GM19452 (cell line): ENCODE data around the gene ALG14.
A peak's percentile ranks its signal among the peaks of the same experiment; 100 is the strongest.
"Not testable (repeated sequence)": the region's sequence is repeated elsewhere in the genome, so short reads cannot be mapped to it uniquely, and the experiment has no call there.

ENCODE experiments used
- ATAC-seq: cut with Tn5 transposase; IDR thresholded peaks from one replicate; pipeline ENCODE4 v1.9.1; 2021; ENCODE audit not compliant: unreplicated experiment

Gene ALG14, protein sequence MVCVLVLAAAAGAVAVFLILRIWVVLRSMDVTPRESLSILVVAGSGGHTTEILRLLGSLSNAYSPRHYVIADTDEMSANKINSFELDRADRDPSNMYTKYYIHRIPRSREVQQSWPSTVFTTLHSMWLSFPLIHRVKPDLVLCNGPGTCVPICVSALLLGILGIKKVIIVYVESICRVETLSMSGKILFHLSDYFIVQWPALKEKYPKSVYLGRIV

DNA sequence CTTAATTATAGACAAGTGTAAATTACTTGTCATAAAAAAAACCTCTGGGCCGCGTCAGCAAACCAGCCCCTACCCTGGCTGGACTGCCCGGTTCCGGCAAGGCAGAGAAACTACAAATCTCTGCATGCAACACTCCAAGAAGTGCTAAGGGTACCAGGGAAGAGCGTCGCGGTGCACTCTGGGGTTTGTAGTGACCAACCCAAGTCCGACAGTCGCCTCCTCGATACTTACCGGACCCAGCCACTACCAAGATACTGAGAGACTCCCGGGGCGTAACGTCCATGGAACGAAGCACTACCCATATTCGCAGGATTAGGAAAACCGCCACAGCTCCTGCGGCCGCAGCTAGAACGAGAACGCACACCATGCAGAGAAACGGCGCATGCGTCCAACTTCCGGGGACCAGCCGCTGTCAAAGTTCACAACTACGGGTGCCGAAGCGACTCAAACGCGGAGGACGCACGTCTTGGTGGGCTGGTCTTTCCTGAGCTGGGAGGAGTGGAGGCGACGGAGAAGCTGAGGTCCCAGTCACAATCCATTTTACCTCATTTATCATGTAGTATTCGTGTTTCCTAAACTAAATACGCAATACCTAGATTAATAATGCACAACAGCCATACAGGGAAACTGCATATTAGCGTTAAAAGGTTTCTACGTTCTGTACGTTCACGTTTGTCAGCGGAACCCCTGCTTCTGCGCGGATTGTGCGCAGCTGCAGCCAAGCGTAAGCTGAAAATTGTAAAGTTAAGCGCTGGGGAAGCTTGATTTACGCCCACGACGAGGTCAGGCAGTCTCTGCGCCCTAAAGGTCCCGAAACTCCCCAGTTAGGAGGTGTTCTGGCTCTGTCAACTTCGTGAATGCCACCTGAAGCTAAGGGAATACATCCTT lies at the start of gene ALG14:
TSS of gene ALG14 (minus strand) at position 420 of the 888 bp plus-strand sequence. CDS start at position 367, 53 bp downstream.
- ATAC-seq, result peak; percentile 97

DNA sequence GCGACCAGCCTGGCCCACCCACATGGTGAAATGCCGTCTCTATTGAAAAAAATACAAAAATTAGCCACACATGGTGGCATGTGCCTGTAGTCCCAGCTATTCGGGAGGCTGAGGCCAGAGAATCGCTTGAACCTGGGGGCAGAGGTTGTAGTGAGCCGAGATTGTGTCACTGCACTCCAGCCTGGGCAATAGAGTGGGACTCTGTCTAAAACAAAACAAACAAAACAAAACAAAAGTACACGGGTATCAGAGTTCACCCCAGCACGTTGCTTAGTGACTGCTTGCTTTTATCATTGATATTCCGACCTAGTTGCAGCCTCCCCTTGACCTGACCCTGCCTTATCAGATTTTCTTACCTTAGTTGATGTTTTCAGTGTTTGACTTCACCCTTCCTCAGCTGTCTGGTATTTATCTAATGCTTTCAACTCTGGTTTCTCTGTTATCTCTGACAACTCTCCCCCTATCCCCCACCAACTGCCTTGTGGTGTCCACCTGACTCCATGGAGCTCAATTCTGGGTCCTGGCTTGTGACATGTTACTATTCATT lies 49.5 kb upstream of the ALG14 start:
- ATAC-seq, result no peak

- no peak for ATAC-seq
Measured at GRCh38 chr1:95119273-95119672, 46.5 kb upstream of the ALG14 start.

- ATAC-seq, result no peak
Measured at GRCh38 chr1:95118710-95119109, 46.0 kb upstream of the ALG14 start.

GRCh38 chr1:95118067-95118499 lies 45.3 kb upstream of the ALG14 start:
- ATAC-seq, result no peak

DNA sequence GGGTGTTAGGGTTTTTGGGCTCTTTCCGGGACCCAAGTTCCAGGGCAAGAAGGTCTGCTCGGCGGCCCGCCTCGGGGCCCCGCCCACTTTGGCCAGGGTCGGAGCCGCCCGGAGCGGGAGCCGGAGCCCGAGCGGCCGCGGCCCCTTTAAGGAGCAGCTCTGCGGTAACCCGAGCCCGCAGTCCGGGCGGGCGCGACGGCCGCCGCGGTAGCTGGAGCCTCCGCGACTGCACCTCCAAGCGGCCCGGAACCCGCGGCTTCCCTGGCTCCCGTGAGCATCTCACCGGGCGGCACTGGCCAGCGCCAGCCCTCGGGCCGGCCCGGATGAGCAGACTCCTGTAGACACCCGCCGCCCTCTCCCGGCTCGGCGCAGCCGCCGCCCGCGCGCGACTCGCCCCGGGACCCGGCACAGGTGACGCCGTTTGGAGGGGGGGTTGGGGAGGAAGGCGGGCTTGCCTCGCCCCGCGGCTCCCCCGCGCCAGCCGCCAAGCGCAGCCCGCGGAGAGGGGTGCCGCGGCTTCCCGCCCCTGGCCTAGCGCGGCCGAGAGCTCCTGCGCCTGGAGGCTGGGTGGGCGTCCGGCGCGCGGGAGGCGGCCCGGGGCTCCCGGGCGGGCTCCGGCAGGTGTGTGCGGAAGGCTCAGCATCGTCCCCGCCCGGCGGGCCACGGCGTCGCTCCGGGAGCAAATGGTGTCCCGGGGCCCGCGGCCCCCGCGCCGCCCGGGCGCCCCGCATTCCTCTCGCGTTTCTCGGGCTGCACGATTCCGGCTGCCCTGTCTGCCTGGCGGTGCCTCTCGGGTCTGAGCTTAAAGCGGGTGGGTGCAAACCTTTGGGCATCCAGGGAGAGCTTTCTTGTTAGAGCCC lies 44.7 kb upstream of the ALG14 start, which contains the start of gene TLCD4:
TSS of gene TLCD4 (plus strand) at position 149 of the 860 bp plus-strand sequence. CDS start 26,547 bp downstream, outside the sequence.
- peak; percentile 57 for ATAC-seq

DNA sequence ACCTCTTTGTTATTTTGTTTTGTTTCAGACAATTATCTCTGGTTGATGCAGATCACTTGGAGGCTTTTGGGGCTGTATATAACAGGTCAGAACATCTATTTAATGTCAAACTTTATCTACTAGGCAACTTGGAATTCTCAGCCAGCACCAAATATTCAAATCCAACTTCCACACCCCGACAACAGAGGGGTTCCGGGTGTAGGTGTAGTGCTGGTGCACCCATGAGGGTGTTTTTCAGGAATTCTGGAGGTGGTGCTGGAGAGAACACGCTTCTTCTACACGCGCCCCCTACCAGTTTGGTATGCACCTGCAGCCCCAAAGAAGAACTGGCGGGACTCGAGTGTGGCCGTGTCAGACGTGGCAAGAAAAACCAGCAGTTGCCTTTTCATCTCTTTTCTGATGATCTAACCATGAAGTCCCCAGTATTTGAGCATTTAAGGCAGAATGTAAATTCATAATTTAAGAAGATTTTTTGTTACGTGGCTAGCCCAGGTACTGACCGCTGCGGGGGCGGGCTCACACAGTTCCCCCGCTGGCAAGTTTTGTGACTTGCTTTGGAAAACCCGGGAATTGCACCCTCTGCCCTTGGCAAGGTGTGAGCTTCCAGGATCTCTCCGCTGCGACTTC lies 43.9 kb upstream of the ALG14 start:
- peak; percentile 63 for ATAC-seq

- no peak for ATAC-seq
Measured at GRCh38 chr1:95115708-95116137, 43.0 kb upstream of the ALG14 start.

- ATAC-seq, result no peak
Measured at GRCh38 chr1:95113684-95114083, 40.9 kb upstream of the ALG14 start.

DNA sequence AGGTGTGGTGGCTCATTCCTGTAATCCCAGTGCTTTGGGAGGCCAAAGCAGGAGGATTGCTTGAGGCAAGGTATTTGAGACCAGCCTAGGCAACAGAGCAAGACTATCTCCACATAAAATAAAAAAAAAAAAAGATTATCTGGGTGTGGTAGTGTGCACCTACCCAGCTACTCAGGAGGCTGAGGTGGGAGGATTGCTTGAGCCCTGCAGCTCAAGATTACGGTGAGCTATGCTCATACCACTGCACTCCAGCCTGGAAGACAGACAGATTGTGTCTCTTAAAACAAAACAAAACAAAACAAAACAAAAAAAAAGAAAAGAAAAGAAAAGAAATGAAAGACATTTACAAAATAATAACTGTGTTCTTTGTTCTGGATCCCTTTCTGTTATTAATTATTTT lies 38.3 kb upstream of the ALG14 start:
- ATAC-seq, result no peak

- ATAC-seq, result no peak
Measured at GRCh38 chr1:95108792-95109191, 36.0 kb upstream of the ALG14 start.

DNA sequence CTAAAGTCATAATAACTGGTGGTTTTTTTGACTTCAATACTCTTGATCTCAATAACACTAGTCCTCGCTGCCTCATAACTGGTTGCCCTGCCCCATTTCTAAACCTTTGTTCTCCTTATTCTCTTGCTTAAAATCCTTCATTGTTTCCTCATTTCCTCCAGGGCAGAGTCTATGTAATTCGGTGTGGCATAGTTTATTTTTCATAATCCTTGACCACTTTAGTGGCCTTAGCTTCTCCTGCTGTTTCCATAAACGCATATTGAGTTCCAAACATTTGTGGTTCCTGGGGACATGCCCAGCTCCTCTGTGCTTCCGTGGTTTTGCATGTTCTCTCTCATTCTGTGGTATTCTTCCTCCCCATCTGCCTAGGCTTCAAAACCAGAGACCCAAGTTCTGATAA lies 25.4 kb upstream of the ALG14 start:
- no peak for ATAC-seq

DNA sequence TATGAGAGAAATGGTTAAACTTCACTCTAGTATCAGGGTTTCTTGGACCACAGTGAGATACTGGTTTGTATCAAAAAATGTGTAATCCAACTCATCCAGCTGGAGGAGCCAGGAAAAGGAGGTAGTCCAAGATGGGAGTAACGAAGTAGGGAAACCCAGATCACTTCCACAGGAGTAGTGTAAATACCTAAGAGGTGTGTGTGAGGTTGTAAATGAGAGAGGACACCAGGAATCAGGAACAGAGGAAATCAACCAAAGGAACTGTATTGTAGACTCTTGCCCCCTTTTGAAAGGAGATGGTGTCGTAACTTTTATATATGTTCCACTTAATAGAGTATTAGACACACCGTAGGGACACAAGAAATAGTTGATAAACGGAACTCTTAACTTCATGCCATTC lies 24.7 kb upstream of the ALG14 start:
- ATAC-seq, result no peak

- peak; percentile 30 for ATAC-seq
Measured at GRCh38 chr1:95096218-95096841, 23.6 kb upstream of the ALG14 start.

DNA sequence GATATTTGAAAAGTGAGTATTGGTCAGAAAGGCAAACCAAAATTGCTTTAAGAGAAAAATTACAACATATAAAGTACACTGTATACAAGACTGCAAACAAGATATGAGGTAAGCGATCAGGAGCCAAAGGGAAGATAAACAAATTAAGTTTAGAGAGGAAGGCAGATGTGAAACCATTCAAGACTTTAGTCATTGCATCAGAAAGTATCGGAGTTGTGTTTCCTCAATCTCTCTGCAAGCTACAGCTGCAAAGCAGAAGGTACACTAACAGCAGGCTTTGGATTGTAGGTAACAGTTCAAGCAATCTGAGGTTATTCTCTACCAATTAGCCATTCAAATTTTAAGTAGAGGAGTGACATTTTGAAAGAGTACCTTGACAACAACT lies 23.1 kb upstream of the ALG14 start:
- ATAC-seq, result peak; percentile 86

DNA sequence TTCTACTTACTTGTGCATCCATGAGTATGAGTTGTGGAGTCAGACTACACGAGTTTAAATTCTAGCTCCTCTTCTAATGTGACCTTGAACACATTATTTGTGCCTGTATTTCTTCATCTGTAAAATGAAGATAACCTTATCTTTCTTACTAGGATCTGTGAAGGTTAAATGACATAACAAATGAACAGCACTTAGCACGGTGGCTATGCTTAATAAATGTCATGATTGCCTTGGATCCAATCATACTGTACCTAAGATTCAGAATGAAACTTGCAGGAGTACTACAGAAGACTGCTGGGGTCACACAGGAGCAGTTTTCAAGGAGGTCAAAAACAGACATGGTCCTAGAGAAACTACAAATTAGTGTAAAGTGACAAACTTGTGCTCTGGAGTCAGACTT lies 22.2 kb upstream of the ALG14 start:
- ATAC-seq, result no peak

DNA sequence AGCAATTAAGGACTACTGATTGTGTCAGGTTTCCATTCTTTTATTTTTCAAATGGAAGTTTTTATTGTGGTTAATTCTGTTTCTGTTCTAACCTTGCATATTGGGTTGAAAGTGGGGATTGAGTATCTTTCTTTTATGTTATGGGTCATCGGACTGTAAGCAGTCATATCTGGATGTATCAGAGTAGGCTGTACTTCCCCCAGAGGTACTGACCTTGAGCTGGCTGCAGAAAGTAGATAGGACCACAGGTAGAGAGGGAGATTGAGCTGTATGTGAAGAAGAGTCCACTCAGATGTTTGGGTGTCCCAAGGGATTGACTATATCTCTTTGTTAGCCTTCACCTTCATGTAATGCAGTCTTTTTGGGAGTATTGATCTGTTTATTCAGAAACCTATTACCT lies 20.5 kb upstream of the ALG14 start:
- no peak for ATAC-seq

DNA sequence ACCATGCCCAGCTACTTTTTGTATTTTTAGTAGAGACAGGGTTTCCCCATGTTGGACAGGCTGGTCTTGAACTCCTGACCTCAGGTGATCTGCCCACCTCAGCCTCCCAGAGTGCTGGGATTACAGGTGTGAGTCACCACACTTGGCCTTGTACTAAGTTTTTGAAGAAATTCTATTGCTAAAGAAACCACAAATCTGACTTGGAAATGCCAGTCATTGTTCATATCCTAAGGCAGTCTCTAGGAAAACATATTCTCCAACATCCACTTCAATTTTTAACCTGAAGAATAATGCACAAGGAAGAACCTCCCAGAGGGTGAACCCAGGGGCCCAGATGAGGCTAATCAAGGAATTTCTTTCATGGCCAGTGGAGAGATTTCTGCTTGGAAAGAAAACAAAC lies 20.1 kb upstream of the ALG14 start:
- not testable (repeated sequence) for ATAC-seq

DNA sequence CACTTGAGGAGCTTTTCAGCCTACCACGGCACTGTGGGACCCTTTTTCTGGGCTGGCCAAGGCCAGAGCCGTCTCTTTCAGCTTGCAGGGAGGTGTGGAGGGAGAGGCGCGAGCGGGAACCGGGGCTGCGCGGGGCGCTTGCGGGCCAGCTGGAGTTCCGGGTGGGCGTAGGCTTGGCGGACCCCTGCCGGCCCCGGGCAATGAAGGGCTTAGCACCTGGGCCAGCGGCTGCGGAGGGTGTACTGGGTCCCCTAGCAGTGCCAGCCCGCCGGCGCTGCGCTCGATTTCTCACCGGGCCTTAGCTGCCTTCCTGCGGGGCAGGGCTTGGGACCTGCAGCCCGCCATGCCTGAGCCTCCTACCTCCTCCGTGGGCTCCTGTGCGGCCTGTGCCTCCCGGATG lies 18.5 kb upstream of the ALG14 start:
- not testable (repeated sequence) for ATAC-seq
